Left lung (tissue), 10 donors: Measurements from ENCODE around the gene CD93. TPM values are rescaled to one million over a fixed set of nuclear protein-coding genes. Genes with fewer than 3 reads are reported as not detected.

Experiments
- ATAC-seq: fragments of 200-7000 bp; cut with Tn5 transposase; one replicate; pipeline ENCODE4 v1.9.1; 2020; ENCODE audit warnings: moderate library complexity
- DNase-seq, 4 donors: peaks; one replicate each; pipeline ENCODE4 v3.0.0-alpha.2; 2013 to 2020
- H3K27ac ChIP-seq, 2 donors: fragments of 200-600 bp; sonication (generic) in 1 of 2; one replicate each; pipeline versions ENCODE4 v1.5.0 to v1.8.0; 2020 to 2021
- H3K27me3 ChIP-seq, 2 donors: fragments of 200-600 bp; sonication (generic) in 1 of 2; one replicate each; pipeline versions ENCODE4 v1.5.0 to v1.8.0; 2020 to 2021
- H3K36me3 ChIP-seq, 2 donors: fragments of 200-600 bp; sonication (generic) in 1 of 2; one replicate each; pipeline versions ENCODE4 v1.5.0 to v1.8.0; 2020 to 2021
- H3K4me1 ChIP-seq, 2 donors: fragments of 200-600 bp; one replicate each; pipeline ENCODE4 v1.8.0; 2021
- H3K4me3 ChIP-seq, 2 donors: fragments of 200-600 bp; sonication (generic) in 1 of 2; one replicate each; pipeline versions ENCODE4 v1.5.0 to v1.8.0; 2020 to 2021; ENCODE audit warnings: mild to moderate bottlenecking in 1 of 2
- H3K9me3 ChIP-seq, 2 donors: fragments of 200-600 bp; sonication (generic) in 1 of 2; one replicate each; pipeline versions ENCODE4 v1.5.0 to v1.8.0; 2020 to 2021
- intact Hi-C, 2 donors: fragments of 100-400 bp; cut with DNase I; formaldehyde crosslinking; loops; one replicate each; pipeline versions ENCODE4 v1.11.2 to v1.14.2; 2022
- polyA plus RNA-seq, 6 donors: library from polyadenylated mRNA; unstranded; fragments of 120-200 nt; gene quantifications; one replicate each; pipeline ENCODE4 v1.2.1, GENCODE V29; 2013; ENCODE audit not compliant: insufficient read length in 6 of 6
- total RNA-seq, 2 donors: library from RNA; stranded (reverse); fragmentation: NEBNext Ultra II Directional; extraction: Animal tissue kit (Norgen Biotek cat#: 25700); gene quantifications; one replicate each; pipeline ENCODE4 v1.2.1, GENCODE V29; 2021
- TF ChIP-seq, protein P1 (sequence below), 2 donors: fragments of 200-600 bp; sonication (generic) in 1 of 2; IDR thresholded peaks; one replicate each; pipeline versions ENCODE4 v1.5.0 to v1.8.0; 2021; ENCODE audit warnings: antibody characterized with exemption in 2 of 2
- donor health status: DM: no; HTN: yes; CAD: no.
- donor health status: DM: no; HTN: no; CAD: no.

The CD93 gene
- total and polyA plus RNA-seq, 8 donors: 71.2 to 221 (median 180) TPM

DNA sequence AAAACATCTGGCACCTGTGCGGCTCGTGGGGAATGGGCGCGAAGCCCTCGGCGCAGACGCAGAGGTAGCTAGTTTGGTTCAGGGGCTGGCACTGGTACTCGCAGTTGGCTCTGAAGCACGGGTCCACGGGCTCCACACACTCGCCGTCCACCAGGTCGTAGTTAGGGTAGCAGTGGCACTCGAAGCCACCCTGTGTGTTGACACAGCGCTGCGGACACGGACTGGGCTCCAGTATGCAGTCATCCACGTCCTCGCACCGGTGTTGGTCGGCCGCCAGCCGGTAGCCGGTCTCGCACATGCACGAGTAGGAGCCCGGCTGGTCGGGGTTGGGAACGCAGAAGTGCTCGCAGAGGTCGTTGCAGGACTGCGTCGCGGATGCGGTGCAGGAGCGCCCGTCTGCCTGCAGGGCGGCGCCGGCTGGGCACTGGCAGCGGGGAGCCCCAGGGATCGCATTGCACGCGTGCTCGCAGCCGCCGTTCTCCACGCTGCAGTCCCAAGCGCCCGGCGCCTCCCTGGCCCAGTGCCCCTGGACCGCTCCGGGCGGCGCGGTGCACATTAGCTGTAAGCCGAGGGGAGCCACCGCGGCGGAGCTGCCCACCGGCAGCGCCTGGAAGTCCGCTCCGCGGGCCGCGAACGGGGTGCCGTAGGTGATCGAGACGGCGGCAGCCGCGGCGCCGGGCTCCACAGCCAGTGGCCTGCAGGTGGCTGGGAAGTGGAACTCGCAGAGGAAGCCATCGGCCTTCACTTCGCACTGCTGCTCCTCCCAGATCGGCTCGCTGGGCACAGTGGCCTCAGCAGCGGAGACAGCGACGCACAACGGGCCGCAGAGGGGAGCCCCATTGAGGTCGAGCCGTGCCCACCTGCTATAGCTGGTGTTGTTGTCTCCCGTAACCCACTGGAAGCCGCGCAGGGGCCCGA is 37.6 kb downstream of the CD93 start:
- peaks cover 12 to 50% of the 10 kb centered on the region in 2 donors for H3K27me3 ChIP-seq
- intact Hi-C loops: loop anchor here in 1 of 2 donors (10.0 kb wide), 1 partner anchor 354 kb away; no protein-coding TSS in a partner anchor

DNA sequence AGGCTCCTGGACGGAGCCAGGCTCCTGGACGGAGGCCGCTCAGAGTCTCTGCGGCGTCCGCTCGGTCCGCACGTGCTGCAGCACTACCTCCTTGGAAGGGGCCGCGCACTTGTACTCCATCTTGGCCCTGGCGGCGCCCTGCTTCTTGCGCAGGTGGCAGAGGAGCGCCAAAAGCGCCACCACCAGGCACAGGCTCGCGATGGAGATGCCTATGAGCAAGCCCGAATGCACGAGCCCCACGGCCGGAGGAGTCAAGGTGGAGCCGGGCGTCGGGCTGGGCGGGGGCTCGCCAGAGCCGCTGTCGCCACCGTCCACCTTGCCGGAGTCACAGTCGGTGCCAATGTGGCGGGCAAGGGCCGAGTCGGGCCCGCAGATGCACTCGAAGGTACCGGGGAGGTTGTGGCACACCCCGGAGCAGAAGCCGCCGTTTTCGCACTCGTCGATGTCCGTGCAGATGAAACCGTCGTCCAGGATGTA is 38.3 kb downstream of the CD93 start:
- H3K27me3 ChIP-seq: peaks cover 12 to 57% of the 10 kb centered on the region in 2 donors
- ATAC-seq: peak; percentile 4
- TF ChIP-seq, protein P1, sequence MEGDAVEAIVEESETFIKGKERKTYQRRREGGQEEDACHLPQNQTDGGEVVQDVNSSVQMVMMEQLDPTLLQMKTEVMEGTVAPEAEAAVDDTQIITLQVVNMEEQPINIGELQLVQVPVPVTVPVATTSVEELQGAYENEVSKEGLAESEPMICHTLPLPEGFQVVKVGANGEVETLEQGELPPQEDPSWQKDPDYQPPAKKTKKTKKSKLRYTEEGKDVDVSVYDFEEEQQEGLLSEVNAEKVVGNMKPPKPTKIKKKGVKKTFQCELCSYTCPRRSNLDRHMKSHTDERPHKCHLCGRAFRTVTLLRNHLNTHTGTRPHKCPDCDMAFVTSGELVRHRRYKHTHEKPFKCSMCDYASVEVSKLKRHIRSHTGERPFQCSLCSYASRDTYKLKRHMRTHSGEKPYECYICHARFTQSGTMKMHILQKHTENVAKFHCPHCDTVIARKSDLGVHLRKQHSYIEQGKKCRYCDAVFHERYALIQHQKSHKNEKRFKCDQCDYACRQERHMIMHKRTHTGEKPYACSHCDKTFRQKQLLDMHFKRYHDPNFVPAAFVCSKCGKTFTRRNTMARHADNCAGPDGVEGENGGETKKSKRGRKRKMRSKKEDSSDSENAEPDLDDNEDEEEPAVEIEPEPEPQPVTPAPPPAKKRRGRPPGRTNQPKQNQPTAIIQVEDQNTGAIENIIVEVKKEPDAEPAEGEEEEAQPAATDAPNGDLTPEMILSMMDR (IDR thresholded peaks at IDR 0.05): no peak
- H3K4me1 ChIP-seq: peaks cover 13 to 66% of the 10 kb centered on the region in 2 donors
- peak overlapping the region; percentile 51 to 53 for H3K4me3 ChIP-seq
- intact Hi-C loops: loop anchor here in 1 of 2 donors (10.0 kb wide), 1 partner anchor 353 kb away; no protein-coding TSS in a partner anchor
- peaks cover 0 to 9% of the 10 kb centered on the region in 2 donors for H3K36me3 ChIP-seq
- peak in 2 of 4 donors; percentile 61 to 89 for DNase-seq
- no peaks in the 10 kb centered on the region for H3K9me3 ChIP-seq
- peak overlapping the region; percentile 89 to 91 for H3K27ac ChIP-seq

More for the DNA sequence above, 37.6 kb downstream of the CD93 start:
- TF ChIP-seq, protein P1 (IDR thresholded peaks at IDR 0.05): peak; percentile 41 to 82
- ATAC-seq: peak; percentile 55
- peak overlapping the region; percentile 89 to 91 for H3K27ac ChIP-seq
- peaks cover 13 to 64% of the 10 kb centered on the region in 2 donors for H3K4me1 ChIP-seq
- peak overlapping the region; percentile 51 to 53 for H3K4me3 ChIP-seq
- peaks cover 0 to 9% of the 10 kb centered on the region in 2 donors for H3K36me3 ChIP-seq
- no peaks in the 10 kb centered on the region for H3K9me3 ChIP-seq
- peak in 2 of 4 donors; percentile 84 to 98 for DNase-seq

DNA sequence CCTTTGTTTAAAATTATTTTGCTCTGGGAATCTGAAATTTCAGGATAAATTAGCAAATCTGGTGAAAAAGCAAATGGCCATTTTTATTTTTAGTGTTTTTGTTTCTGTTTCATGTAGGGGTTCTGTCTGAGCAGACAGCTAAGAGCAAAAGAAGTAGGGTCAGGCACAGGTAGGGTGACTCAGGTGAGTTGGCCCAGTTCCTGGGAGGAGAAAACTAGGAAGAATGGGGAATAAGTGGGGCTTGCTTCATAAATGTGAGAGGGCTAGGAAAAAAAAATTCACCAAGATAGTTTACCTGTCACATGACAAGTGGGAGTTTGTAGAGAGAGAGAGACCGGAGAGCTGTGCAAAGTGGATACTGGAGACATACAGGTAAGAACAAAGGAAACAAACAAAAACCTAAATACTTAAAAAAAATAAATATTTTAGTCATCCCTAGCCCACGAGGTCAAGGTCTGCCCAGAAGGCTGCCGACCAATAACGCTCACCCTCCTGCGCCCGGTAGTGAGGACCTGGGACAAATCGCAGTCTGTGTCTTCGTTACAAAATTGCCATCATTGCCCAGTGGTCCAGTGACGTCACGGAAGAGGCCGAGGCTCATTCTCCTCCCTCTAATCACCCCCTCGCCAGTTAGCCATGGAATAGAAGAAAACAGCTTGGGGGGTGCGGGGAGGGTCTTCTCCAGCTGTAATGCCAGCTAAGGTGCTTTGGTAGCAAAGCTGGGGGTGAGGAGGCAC is 39.0 kb downstream of the CD93 start:
- intact Hi-C loops: loop anchor here in 1 of 2 donors (10.0 kb wide), 1 partner anchor 352 kb away; no protein-coding TSS in a partner anchor
- peak overlapping the region; percentile 89 to 91 for H3K27ac ChIP-seq
- TF ChIP-seq, protein P1 (IDR thresholded peaks at IDR 0.05): no peak

DNA sequence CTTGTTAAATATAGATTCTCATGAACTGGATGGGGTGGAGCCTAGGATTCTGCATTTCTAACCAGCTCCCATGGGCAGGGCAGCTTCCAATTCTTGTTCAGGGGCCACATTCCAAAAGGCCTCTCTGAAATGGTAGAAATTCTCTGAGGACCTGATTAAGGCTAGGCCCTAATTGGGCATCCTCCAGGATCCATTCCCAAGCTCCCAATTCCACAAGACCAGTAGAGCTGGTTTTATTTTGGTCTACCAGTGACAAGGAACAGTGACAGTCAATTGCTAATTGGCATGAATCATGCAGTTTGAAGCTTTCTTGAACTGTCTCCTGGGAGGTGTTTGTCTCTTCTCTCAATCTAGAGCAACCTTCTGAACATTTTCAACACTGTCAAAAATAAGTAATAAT is 39.7 kb downstream of the CD93 start:
- intact Hi-C loops: loop anchor here in 1 of 2 donors (10.0 kb wide), 1 partner anchor 352 kb away; no protein-coding TSS in a partner anchor
- Histone ChIP-seq H3K4me3 (peak overlapping the region; percentile 51 to 53), H3K27me3 (peaks cover 12 to 56% of the 10 kb centered on the region in 2 donors), H3K9me3 (no peaks in the 10 kb centered on the region), H3K36me3 (peaks cover 0 to 9% of the 10 kb centered on the region in 2 donors), H3K4me1 (peaks cover 13 to 70% of the 10 kb centered on the region in 2 donors), H3K27ac (peak overlapping the region in 1 of 2 donors; percentile 91)
- ATAC-seq: no peak
- TF ChIP-seq, protein P1 (IDR thresholded peaks at IDR 0.05): no peak
- no peak for DNase-seq

More for the DNA sequence above, 39.0 kb downstream of the CD93 start:
- Histone ChIP-seq H3K4me1 (peaks cover 13 to 72% of the 10 kb centered on the region in 2 donors), H3K4me3 (peak overlapping the region; percentile 51 to 53), H3K36me3 (peaks cover 0 to 9% of the 10 kb centered on the region in 2 donors), H3K9me3 (no peaks in the 10 kb centered on the region), H3K27me3 (peaks cover 12 to 57% of the 10 kb centered on the region in 2 donors)
- ATAC-seq (no peak), DNase-seq (no peak)
